Measurements from ENCODE around the gene C1QTNF6. TPM values are rescaled to one million over a fixed set of nuclear protein-coding genes. Genes with fewer than 3 reads are reported as not detected.

C1QTNF6 gene
- total and polyA plus RNA-seq, 2 donors (not counting 3 experiments of a cell fraction or from before 2014, with no cell fraction given) = 20.2 to 27.6 TPM

GRCh38 chr22:37182949-37183245, 5.2 kb downstream of the C1QTNF6 start:
- H3K27ac ChIP-seq (ENCODE audit: insufficient read depth, low read depth, low read length) = no peak overlapping the region
- no peak for TF ChIP-seq MAX (IDR thresholded peaks at IDR 0.05; ENCODE audit: insufficient read depth, insufficient read length)
- no peak for TF ChIP-seq GATA2 (IDR thresholded peaks at IDR 0.05; ENCODE audit: insufficient read depth, insufficient read length, low read depth, low read length)
- no peak for TF ChIP-seq POLR2AphosphoS5 (IDR thresholded peaks at IDR 0.05; ENCODE audit: insufficient read depth, low read depth, low read length)
- no peak for TF ChIP-seq CTCF (IDR thresholded peaks at IDR 0.05; ENCODE audit: extremely low read depth in 1 of 2, insufficient read depth in 1 of 2, low read depth in 1 of 2, low read length in 2 of 2)
- no peak for TF ChIP-seq FOS (IDR thresholded peaks at IDR 0.05; ENCODE audit: borderline replicate concordance, insufficient read depth, low read length)
- no peak for TF ChIP-seq EZH2 (IDR thresholded peaks at IDR 0.05; ENCODE audit: borderline replicate concordance, low read depth, low read length, severe bottlenecking)
- TF ChIP-seq POLR2A (IDR thresholded peaks at IDR 0.05; ENCODE audit: low read depth, low read length) = no peak
- TF ChIP-seq MYC (IDR thresholded peaks at IDR 0.05; ENCODE audit: low read depth, low read length) = no peak
- TF ChIP-seq JUN (IDR thresholded peaks at IDR 0.05; ENCODE audit: borderline replicate concordance, insufficient read depth, insufficient read length, low read depth) = no peak
- no peaks in the 10 kb centered on the region for H3K36me3 ChIP-seq (ENCODE audit: control insufficient read depth in 2 of 2, extremely low read depth in 1 of 2, insufficient read depth in 2 of 2, low read length in 2 of 2)
- dilution Hi-C loops (cut with MboI; ENCODE audit: extremely low pct_ligation_motif_present, low sequenced_read_pairs) (no loop called here), intact Hi-C loops (cut with micrococcal nuclease) (no loop called here)
- no peaks in the 10 kb centered on the region for H3K9me3 ChIP-seq (replicated peaks; ENCODE audit: control insufficient read depth, insufficient read depth, low read length)
- CTCF ChIA-PET = interaction anchor here (1.5 to 1.9 kb wide), 2 partner anchors 14 to 16 kb away, joined by 5 read pairs; no protein-coding TSS in a partner anchor
- DNase-seq (ENCODE audit: low read depth, low spot score) = no peak
- POLR2A ChIA-PET = no interaction called here
- no peaks in the 10 kb centered on the region for H3K9me1 ChIP-seq (replicated peaks; ENCODE audit: control insufficient read depth, extremely low read depth, insufficient read depth, low read length)
- no peak overlapping the region for H3K9ac ChIP-seq (replicated peaks; ENCODE audit: extremely low read depth, insufficient read depth, low read length)
- no peaks in the 10 kb centered on the region for H3K27me3 ChIP-seq (ENCODE audit: control insufficient read depth in 2 of 2, insufficient read depth in 2 of 2, low read length in 2 of 2)
- no peak overlapping the region for H3K4me3 ChIP-seq (replicated peaks in 1 of 3; ENCODE audit: insufficient read depth in 1 of 3, low read depth in 1 of 3, low read length in 3 of 3)
- no peak overlapping the region for H3K4me2 ChIP-seq (ENCODE audit: insufficient read depth, low read length)
- H3K79me2 ChIP-seq (ENCODE audit: control insufficient read depth, insufficient read depth, low read length) = no peaks in the 10 kb centered on the region
- no TSS peak for BruUV-seq (replicated peaks)
- FAIRE-seq = no peak
- peaks cover 25% of the 10 kb centered on the region for H3K4me1 ChIP-seq (ENCODE audit: control insufficient read depth, extremely low read depth, insufficient read depth, low read length)
- no peak overlapping the region for H2AFZ ChIP-seq (ENCODE audit: low read depth, low read length)
- H4K20me1 ChIP-seq (replicated peaks; ENCODE audit: control insufficient read depth, extremely low read depth, insufficient read depth, low read length) = no peaks in the 10 kb centered on the region

Data from endothelial cell of umbilical vein (primary cell).